NCI-H2196 treated with DMSO at 0.1 percent for 48 hours (cell line): ENCODE measurements around the gene MFSD1.

Source experiments
- DNase-seq: peaks from one replicate; lab custom pipeline; 2025; ENCODE audit not compliant: unreplicated experiment; lab: John Stamatoyannopoulos, UW

The MFSD1 gene

GRCh38 chr3:158864492-158864891 lies 62.6 kb downstream of the MFSD1 start:
- DNase-seq, result no peak

- no peak for DNase-seq
Measured at GRCh38 chr3:158875700-158876099, 73.8 kb downstream of the MFSD1 start.
